ENCODE results near the gene PHETA1.

Gene PHETA1

GRCh38 chr12:111322336-111323250, 46.3 kb downstream of the PHETA1 start:
- no peak for DNase-seq (ENCODE audit: extremely low spot score)
- POLR2A ChIA-PET = no interaction called here
- CTCF ChIA-PET = interaction anchor here (0.7 kb wide), 1 partner anchor 138 kb away, joined by 3 read pairs; no protein-coding TSS in a partner anchor
- TF ChIP-seq SP1 (IDR thresholded peaks at IDR 0.05) (no peak), HDGF (IDR thresholded peaks at IDR 0.05; ENCODE audit: borderline replicate concordance) (no peak), NFRKB (IDR thresholded peaks at IDR 0.05) (no peak), ARNT (IDR thresholded peaks at IDR 0.05) (no peak)

GRCh38 chr12:111321317-111321716, 47.6 kb downstream of the PHETA1 start:
- no peak for DNase-seq (ENCODE audit: extremely low spot score)
- ChIA-PET CTCF (no interaction called here), POLR2A (interaction anchor here (0.6 kb wide), 1 partner anchor 418 kb away, joined by 3 read pairs; no protein-coding TSS in a partner anchor)
- TF ChIP-seq SUZ12 (IDR thresholded peaks at IDR 0.05) = no peak
- no peak for TF ChIP-seq L3MBTL2 (conservative IDR thresholded peaks at IDR 0.05)

GRCh38 chr12:111320258-111321050, 48.4 kb downstream of the PHETA1 start:
- POLR2A ChIA-PET = no interaction called here
- DNase-seq (ENCODE audit: extremely low spot score) = no peak
- no peak for TF ChIP-seq PKNOX1 (IDR thresholded peaks at IDR 0.05)
- no peak for TF ChIP-seq ZNF384 (IDR thresholded peaks at IDR 0.05)
- TF ChIP-seq HDGF (IDR thresholded peaks at IDR 0.05; ENCODE audit: borderline replicate concordance) = no peak
- CTCF ChIA-PET = no interaction called here

GRCh38 chr12:111319600-111320257, 49.2 kb downstream of the PHETA1 start:
- DNase-seq (ENCODE audit: extremely low spot score) = no peak
- TF ChIP-seq HDGF (IDR thresholded peaks at IDR 0.05; ENCODE audit: borderline replicate concordance) (no peak), ARNT (IDR thresholded peaks at IDR 0.05) (no peak), PKNOX1 (IDR thresholded peaks at IDR 0.05) (no peak), ZNF384 (IDR thresholded peaks at IDR 0.05) (no peak), ELF4 (IDR thresholded peaks at IDR 0.05) (no peak), NFRKB (IDR thresholded peaks at IDR 0.05) (no peak)
- ChIA-PET CTCF (no interaction called here), POLR2A (no interaction called here)

- POLR2A ChIA-PET = no interaction called here
- CTCF ChIA-PET = no interaction called here
- DNase-seq (ENCODE audit: extremely low spot score) = no peak
- TF ChIP-seq ELF4 (IDR thresholded peaks at IDR 0.05) (no peak), PKNOX1 (IDR thresholded peaks at IDR 0.05) (no peak), LEF1 (IDR thresholded peaks at IDR 0.05; ENCODE audit: borderline replicate concordance) (no peak), NFRKB (IDR thresholded peaks at IDR 0.05) (no peak), CTBP1 (IDR thresholded peaks at IDR 0.05; ENCODE audit: borderline replicate concordance) (no peak), BHLHE40 (IDR thresholded peaks at IDR 0.05; ENCODE audit: borderline replicate concordance) (no peak), SP1 (IDR thresholded peaks at IDR 0.05) (no peak), FOXA1 (IDR thresholded peaks at IDR 0.05) (no peak), ARNT (IDR thresholded peaks at IDR 0.05) (no peak), TARDBP (IDR thresholded peaks at IDR 0.05) (no peak), FOXK2 (IDR thresholded peaks at IDR 0.05) (no peak), HDGF (IDR thresholded peaks at IDR 0.05; ENCODE audit: borderline replicate concordance) (no peak), L3MBTL2 (conservative IDR thresholded peaks at IDR 0.05) (no peak), FOXM1 (IDR thresholded peaks at IDR 0.05; ENCODE audit: borderline replicate concordance) (no peak)
Measured at GRCh38 chr12:111318450-111318849, 50.4 kb downstream of the PHETA1 start.

GRCh38 chr12:111316671-111317070, 52.2 kb downstream of the PHETA1 start:
- ChIA-PET POLR2A (no interaction called here), CTCF (interaction anchor here (0.7 kb wide), 1 partner anchor 13 kb away, joined by 4 read pairs; no protein-coding TSS in a partner anchor)
- TF ChIP-seq PKNOX1 (IDR thresholded peaks at IDR 0.05) = no peak
- TF ChIP-seq SUZ12 (IDR thresholded peaks at IDR 0.05) = no peak
- TF ChIP-seq FOXA1 (IDR thresholded peaks at IDR 0.05) = no peak
- TF ChIP-seq TARDBP (IDR thresholded peaks at IDR 0.05) = no peak
- no peak for TF ChIP-seq HDGF (IDR thresholded peaks at IDR 0.05; ENCODE audit: borderline replicate concordance)
- TF ChIP-seq ELF4 (IDR thresholded peaks at IDR 0.05) = no peak
- TF ChIP-seq SP1 (IDR thresholded peaks at IDR 0.05) = no peak
- TF ChIP-seq ZNF384 (IDR thresholded peaks at IDR 0.05) = no peak
- TF ChIP-seq FOXK2 (IDR thresholded peaks at IDR 0.05) = no peak
- TF ChIP-seq BHLHE40 (IDR thresholded peaks at IDR 0.05; ENCODE audit: borderline replicate concordance) = no peak
- TF ChIP-seq ARNT (IDR thresholded peaks at IDR 0.05) = no peak
- TF ChIP-seq NFRKB (IDR thresholded peaks at IDR 0.05) = no peak
- TF ChIP-seq L3MBTL2 (conservative IDR thresholded peaks at IDR 0.05) = no peak
- no peak for TF ChIP-seq FOXM1 (IDR thresholded peaks at IDR 0.05; ENCODE audit: borderline replicate concordance)
- TF ChIP-seq LEF1 (IDR thresholded peaks at IDR 0.05; ENCODE audit: borderline replicate concordance) = no peak
- no peak for TF ChIP-seq CTBP1 (IDR thresholded peaks at IDR 0.05; ENCODE audit: borderline replicate concordance)
- DNase-seq (ENCODE audit: extremely low spot score) = no peak

Measured in HEK293T (cell line).